ENCODE results near the gene SPP2.

The SPP2 gene

GRCh38 chr2:234038076-234038802 is 12.3 kb upstream of the SPP2 start:
- no peak for DNase-seq (ENCODE audit: low read depth)

- DNase-seq (ENCODE audit: low read depth), result no peak
Measured at GRCh38 chr2:234044157-234044556, 6.3 kb upstream of the SPP2 start.

GRCh38 chr2:234046521-234046920 is 4.0 kb upstream of the SPP2 start:
- DNase-seq (ENCODE audit: low read depth), result no peak

GRCh38 chr2:234047361-234047760 is 3.1 kb upstream of the SPP2 start:
- DNase-seq (ENCODE audit: low read depth), result no peak

GRCh38 chr2:234048049-234048448 is 2.5 kb upstream of the SPP2 start:
- DNase-seq (ENCODE audit: low read depth), result no peak

- no peak for DNase-seq (ENCODE audit: low read depth)
Measured at GRCh38 chr2:234051374-234052070, 1.0 kb downstream of the SPP2 start.

GRCh38 chr2:234058881-234059280 is 8.4 kb downstream of the SPP2 start:
- DNase-seq (ENCODE audit: low read depth), result no peak

- DNase-seq (ENCODE audit: low read depth), result no peak
Measured at GRCh38 chr2:234060236-234060635, 9.7 kb downstream of the SPP2 start.

- DNase-seq (ENCODE audit: low read depth), result no peak
Measured at GRCh38 chr2:234061624-234062257, 11.2 kb downstream of the SPP2 start.

- no peak for DNase-seq (ENCODE audit: low read depth)
Measured at GRCh38 chr2:234066587-234066986, 16.1 kb downstream of the SPP2 start.

GRCh38 chr2:234071664-234072063 is 21.2 kb downstream of the SPP2 start:
- DNase-seq (ENCODE audit: low read depth), result peak; percentile 5

GRCh38 chr2:234072454-234072853 is 22.0 kb downstream of the SPP2 start:
- DNase-seq (ENCODE audit: low read depth), result no peak

- DNase-seq (ENCODE audit: low read depth), result no peak
Measured at GRCh38 chr2:234074751-234075517, 24.4 kb downstream of the SPP2 start.

- no peak for DNase-seq (ENCODE audit: low read depth)
Measured at GRCh38 chr2:234075518-234075915, 25.0 kb downstream of the SPP2 start.

- DNase-seq (ENCODE audit: low read depth), result no peak
Measured at GRCh38 chr2:234075947-234076346, 25.4 kb downstream of the SPP2 start.

- no peak for DNase-seq (ENCODE audit: low read depth)
Measured at GRCh38 chr2:234076451-234076850, 25.9 kb downstream of the SPP2 start.

GRCh38 chr2:234078129-234078528 is 27.6 kb downstream of the SPP2 start:
- no peak for DNase-seq (ENCODE audit: low read depth)

- DNase-seq (ENCODE audit: low read depth), result no peak
Measured at GRCh38 chr2:234081970-234082822, 31.7 kb downstream of the SPP2 start.

GRCh38 chr2:234083572-234084348 is 33.3 kb downstream of the SPP2 start:
- DNase-seq (ENCODE audit: low read depth), result no peak

- no peak for DNase-seq (ENCODE audit: low read depth)
Measured at GRCh38 chr2:234091432-234091879, 41.0 kb downstream of the SPP2 start.

- no peak for DNase-seq (ENCODE audit: low read depth)
Measured at GRCh38 chr2:234091883-234092282, 41.4 kb downstream of the SPP2 start.

All from stimulated activated CD8-positive, alpha-beta memory T cell treated with anti-CD3 and anti-CD28 coated beads, Interleukin-4, amount 100 ng/mL, for 24 hours (primary cell).